CD4-positive, alpha-beta T cell (primary cell): ENCODE measurements around the gene ZNF593. TPM values are rescaled to one million over a fixed set of nuclear protein-coding genes. Genes with fewer than 3 reads are reported as not detected.

Experiments
- ATAC-seq: fragments of 200-7000 bp; cut with Tn5 transposase; one replicate; pipeline ENCODE4 v1.10.0; 2022; ENCODE audit warnings: mild to moderate bottlenecking; ENCODE audit not compliant: poor library complexity
- CTCF ChIA-PET: fragments of 350-600 bp; sonication (Branson Sonifier 250); formaldehyde crosslinking; loops from one replicate; lab custom pipeline; 2021; ENCODE audit warnings: antibody characterized with exemption, inconsistent platforms; lab: Charles Lee
- POLR2A ChIA-PET: fragments of 350-600 bp; sonication (Branson Sonifier 250); formaldehyde crosslinking; loops from one replicate; lab custom pipeline; 2021; ENCODE audit warnings: antibody characterized with exemption, inconsistent platforms; lab: Charles Lee
- DNase-seq, 14 experiments: peaks; one replicate each; pipeline ENCODE4 v3.0.0-alpha.2; 2013 to 2020; ENCODE audit warnings: mixed read lengths in 2 of 14
- H3K27ac ChIP-seq, 2 donors: one replicate each; pipeline versions ENCODE4 v1.5.1 to v1.7.0; 2013; ENCODE audit warnings: low read length in 2 of 2, low read depth in 1 of 2, mild to moderate bottlenecking in 1 of 2
- H3K27me3 ChIP-seq, 2 experiments: 1 replicate in 1 of 2; 2 replicates in 1 of 2; pipeline versions ENCODE4 v1.6.1 to v1.7.0; 2013; ENCODE audit warnings: low read length in 2 of 2, control low read depth in 1 of 2, mild to moderate bottlenecking in 1 of 2, moderate library complexity in 1 of 2; ENCODE audit not compliant: insufficient read depth in 2 of 2, control insufficient read depth in 1 of 2
- H3K36me3 ChIP-seq: one replicate; pipeline ENCODE4 v1.6.1; 2013; ENCODE audit warnings: low read length, control low read depth; ENCODE audit not compliant: insufficient read depth
- H3K4me1 ChIP-seq: one replicate; pipeline ENCODE4 v1.6.1; 2013; ENCODE audit warnings: low read length, control low read depth; ENCODE audit not compliant: insufficient read depth
- H3K4me3 ChIP-seq: one replicate; pipeline ENCODE4 v1.5.1; 2013; ENCODE audit warnings: mild to moderate bottlenecking, low read length, moderate library complexity
- H3K9me3 ChIP-seq, 2 experiments: 1 replicate in 1 of 2; 2 replicates in 1 of 2; pipeline versions ENCODE4 v1.6.1 to v1.7.0; 2013; ENCODE audit warnings: low read length in 2 of 2, mild to moderate bottlenecking in 2 of 2, control low read depth in 1 of 2, moderate library complexity in 1 of 2; ENCODE audit not compliant: control insufficient read depth in 1 of 2, insufficient read depth in 1 of 2
- H3K27ac Mint-ChIP-seq: one replicate; pipeline ENCODE4 v1.8.0; 2020; ENCODE audit warnings: mixed read lengths
- H3K27me3 Mint-ChIP-seq: one replicate; pipeline ENCODE4 v1.8.0; 2021; ENCODE audit warnings: mixed read lengths
- H3K36me3 Mint-ChIP-seq: one replicate; pipeline ENCODE4 v1.8.0; 2021; ENCODE audit warnings: low read depth, mixed read lengths
- H3K4me1 Mint-ChIP-seq: one replicate; pipeline ENCODE4 v1.8.0; 2021; ENCODE audit warnings: low read depth, mixed read lengths
- H3K4me3 Mint-ChIP-seq: one replicate; pipeline ENCODE4 v1.8.0; 2020; ENCODE audit warnings: mild to moderate bottlenecking, mixed read lengths
- H3K9me3 Mint-ChIP-seq: one replicate; pipeline ENCODE4 v1.8.0; 2020; ENCODE audit warnings: mixed read lengths
- intact Hi-C, 2 experiments: fragments of 100-400 bp; cut with DNase I in 1 of 2; cut with micrococcal nuclease in 1 of 2; formaldehyde crosslinking; loops; one replicate each; pipeline versions ENCODE4 v1.15.1 to v1.9.0; 2023 to 2025; cut with DNase I, micrococcal nuclease
- total RNA-seq, 174 experiments: library from RNA in 2 of 174; stranded (reverse) in 2 of 174; gene quantifications; one replicate each; pipeline ENCODE4 v1.2.3 and lab custom pipeline; 2021 to 2026
- TF ChIP-seq, protein P1 (sequence below): fragments of 200-600 bp; IDR thresholded peaks from one replicate; pipeline ENCODE4 v1.8.0; 2022; ENCODE audit warnings: antibody characterized with exemption, mild to moderate bottlenecking

The ZNF593 gene
- total RNA-seq, 2 experiments from 2014 or later = 5.0 to 6.6 TPM

DNA sequence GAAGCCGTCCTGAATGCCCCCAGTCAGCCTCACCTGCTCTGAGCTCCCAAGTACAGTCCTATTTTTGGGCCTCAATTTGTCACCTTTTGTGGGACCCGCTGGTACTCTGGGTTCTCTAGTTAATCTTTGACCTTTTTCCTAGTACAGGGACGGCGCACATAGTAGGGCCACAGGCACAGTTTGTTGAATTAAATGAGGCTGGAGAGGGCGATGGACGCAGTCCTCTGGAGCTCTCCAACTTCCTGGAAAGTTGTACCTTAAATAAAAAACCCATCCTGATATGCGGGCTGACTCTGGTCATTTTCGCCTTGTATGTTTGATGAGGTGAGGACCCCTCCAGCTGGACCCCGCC is 6.0 kb upstream of the ZNF593 start:
- H3K36me3 Mint-ChIP-seq = no peaks in the 10 kb centered on the region
- no peak for ATAC-seq
- Histone ChIP-seq H3K27ac (no peak overlapping the region), H3K36me3 (no peaks in the 10 kb centered on the region), H3K4me1 (peaks cover 26% of the 10 kb centered on the region), H3K4me3 (peak overlapping the region; percentile 43), H3K27me3 (peaks cover 23 to 34% of the 10 kb centered on the region in 2 experiments), H3K9me3 (no peaks in the 10 kb centered on the region)
- DNase-seq = no peak
- H3K9me3 Mint-ChIP-seq = no peaks in the 10 kb centered on the region
- no peak overlapping the region for H3K27ac Mint-ChIP-seq
- H3K4me3 Mint-ChIP-seq = peak overlapping the region; percentile 34
- ChIA-PET CTCF (interaction anchor here (0.9 kb wide), 1 partner anchor 70 kb away, joined by 4 read pairs; the partner anchor contains the start of gene CEP85), POLR2A (no interaction called here)
- TF ChIP-seq, protein P1, sequence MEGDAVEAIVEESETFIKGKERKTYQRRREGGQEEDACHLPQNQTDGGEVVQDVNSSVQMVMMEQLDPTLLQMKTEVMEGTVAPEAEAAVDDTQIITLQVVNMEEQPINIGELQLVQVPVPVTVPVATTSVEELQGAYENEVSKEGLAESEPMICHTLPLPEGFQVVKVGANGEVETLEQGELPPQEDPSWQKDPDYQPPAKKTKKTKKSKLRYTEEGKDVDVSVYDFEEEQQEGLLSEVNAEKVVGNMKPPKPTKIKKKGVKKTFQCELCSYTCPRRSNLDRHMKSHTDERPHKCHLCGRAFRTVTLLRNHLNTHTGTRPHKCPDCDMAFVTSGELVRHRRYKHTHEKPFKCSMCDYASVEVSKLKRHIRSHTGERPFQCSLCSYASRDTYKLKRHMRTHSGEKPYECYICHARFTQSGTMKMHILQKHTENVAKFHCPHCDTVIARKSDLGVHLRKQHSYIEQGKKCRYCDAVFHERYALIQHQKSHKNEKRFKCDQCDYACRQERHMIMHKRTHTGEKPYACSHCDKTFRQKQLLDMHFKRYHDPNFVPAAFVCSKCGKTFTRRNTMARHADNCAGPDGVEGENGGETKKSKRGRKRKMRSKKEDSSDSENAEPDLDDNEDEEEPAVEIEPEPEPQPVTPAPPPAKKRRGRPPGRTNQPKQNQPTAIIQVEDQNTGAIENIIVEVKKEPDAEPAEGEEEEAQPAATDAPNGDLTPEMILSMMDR = no peak
- intact Hi-C loops = loop anchor here in 1 of 2 experiments (1.0 to 10.0 kb wide), 4 partner anchors 58 to 231 kb away; no protein-coding TSS in a partner anchor
- peaks cover 25% of the 10 kb centered on the region for H3K27me3 Mint-ChIP-seq
- peaks cover 5% of the 10 kb centered on the region for H3K4me1 Mint-ChIP-seq

DNA sequence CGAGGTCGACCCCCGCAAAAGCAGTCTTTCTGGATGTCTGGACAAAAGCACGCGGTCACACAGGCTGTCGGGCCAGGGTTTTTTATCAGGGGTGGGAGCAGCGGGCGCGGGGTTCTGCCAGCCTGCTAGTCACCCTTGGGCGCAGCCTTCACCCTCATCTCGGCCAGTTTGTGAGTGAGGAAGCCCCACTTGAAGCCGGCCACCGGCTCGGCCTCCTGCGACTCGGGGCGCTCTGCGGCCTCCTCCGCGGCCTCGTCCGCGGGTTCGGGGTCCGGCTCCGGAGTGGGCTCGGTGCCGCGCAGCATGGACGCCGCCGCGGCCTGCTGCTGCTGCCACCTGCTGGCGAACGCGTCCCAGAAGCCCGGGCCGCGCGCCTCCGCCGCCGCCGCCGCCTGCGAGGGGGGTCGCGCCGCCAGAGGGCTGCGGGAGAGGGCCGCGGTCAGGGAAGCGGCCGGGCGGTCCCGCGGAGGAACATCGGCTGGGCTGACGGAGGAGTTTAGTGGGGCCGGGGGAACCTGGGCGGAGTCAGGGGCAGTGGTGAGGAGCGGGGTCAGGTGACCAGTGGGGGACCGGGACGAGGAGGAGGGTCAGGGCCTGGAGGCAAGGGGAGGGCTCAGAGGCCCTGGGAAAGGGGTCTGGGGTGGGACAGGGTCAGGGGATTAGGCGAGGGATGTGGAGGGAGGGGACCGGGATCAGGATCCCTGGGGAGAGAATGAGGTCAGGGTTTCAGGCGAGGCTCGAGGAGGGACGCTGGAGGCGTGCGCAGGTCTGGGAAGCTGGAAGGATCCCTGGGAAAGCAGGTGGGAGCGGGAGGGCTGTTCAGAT is 5.5 kb upstream of the ZNF593 start:
- TF ChIP-seq, protein P1 = peak; percentile 48
- no peaks in the 10 kb centered on the region for H3K36me3 ChIP-seq
- Mint-ChIP-seq H3K27me3 (peaks cover 21% of the 10 kb centered on the region), H3K36me3 (no peaks in the 10 kb centered on the region), H3K4me3 (peak overlapping the region; percentile 34), H3K4me1 (peaks cover 5% of the 10 kb centered on the region), H3K9me3 (no peaks in the 10 kb centered on the region), H3K27ac (no peak overlapping the region)
- DNase-seq = peak in 13 of 14 experiments; percentile 27 to 78 (median 44)
- peak; percentile 74 for ATAC-seq
- no peaks in the 10 kb centered on the region for H3K9me3 ChIP-seq
- H3K27me3 ChIP-seq = peaks cover 23 to 31% of the 10 kb centered on the region in 2 experiments
- intact Hi-C loops = loop anchor here in 1 of 2 experiments (1.0 to 10.0 kb wide), 4 partner anchors 59 to 231 kb away; no protein-coding TSS in a partner anchor
- H3K4me3 ChIP-seq = peak overlapping the region; percentile 43
- POLR2A ChIA-PET = interaction anchor here (1.1 kb wide), 1 partner anchor 19 kb away, joined by 3 read pairs; no protein-coding TSS in a partner anchor
- CTCF ChIA-PET = interaction anchor here (0.9 kb wide), 1 partner anchor 70 kb away, joined by 4 read pairs; the partner anchor contains the start of gene CEP85
- no peak overlapping the region for H3K27ac ChIP-seq
- peaks cover 27% of the 10 kb centered on the region for H3K4me1 ChIP-seq

DNA sequence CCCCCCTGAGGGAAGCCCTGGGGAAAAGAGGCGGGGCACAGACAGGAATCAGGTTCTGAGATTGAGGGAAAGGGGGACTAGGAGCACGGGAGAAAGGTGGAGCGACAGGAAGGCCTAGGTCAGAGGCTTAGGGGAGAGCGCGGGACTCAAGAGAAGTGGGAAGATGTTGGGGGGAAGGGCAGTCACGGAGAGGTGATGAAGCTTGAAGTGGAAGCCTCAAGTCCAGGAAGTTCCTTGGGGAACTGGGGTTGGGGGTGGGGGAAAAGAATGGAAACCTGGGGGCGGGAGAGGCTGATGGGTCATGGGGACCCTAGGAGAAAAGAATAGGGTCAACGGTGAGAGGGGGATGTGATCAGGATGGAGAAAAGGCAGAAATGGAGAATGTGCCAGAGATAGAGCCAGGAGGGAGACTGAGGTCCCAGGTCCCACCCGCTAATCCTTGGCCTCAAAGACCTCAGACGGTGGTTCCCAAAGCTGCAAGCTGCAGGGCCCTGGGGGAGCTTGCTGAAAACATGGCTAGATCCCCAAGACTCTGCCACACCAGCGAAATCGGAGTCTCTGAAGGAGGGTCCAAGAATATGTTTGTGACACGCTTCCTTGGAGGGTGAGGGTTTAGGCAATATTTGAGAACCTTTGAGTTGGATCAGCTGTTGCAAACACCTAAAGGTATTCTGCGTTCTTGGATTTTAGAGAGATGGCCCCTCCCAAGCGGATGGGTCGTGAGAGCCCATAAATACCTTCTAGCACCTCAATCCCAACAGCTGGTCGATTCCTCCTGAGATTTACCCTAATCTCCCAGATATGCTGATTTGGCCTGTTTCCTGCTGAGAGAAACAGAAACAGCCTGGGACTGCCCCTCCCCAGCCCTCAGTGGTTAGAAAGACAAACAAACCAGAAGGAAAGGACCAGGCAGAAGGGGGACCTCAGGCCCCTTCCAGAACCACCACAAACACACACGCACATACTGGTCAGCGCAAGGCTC is 4.6 kb upstream of the ZNF593 start:
- TF ChIP-seq, protein P1 = no peak
- no peak for DNase-seq
- ATAC-seq = no peak
- H3K27me3 Mint-ChIP-seq = peaks cover 14% of the 10 kb centered on the region
- H3K4me1 Mint-ChIP-seq = peaks cover 7% of the 10 kb centered on the region
- CTCF ChIA-PET = no interaction called here
- Histone ChIP-seq H3K27ac (no peak overlapping the region), H3K9me3 (no peaks in the 10 kb centered on the region), H3K4me1 (peaks cover 36% of the 10 kb centered on the region), H3K27me3 (peaks cover 23 to 25% of the 10 kb centered on the region in 2 experiments), H3K4me3 (no peak overlapping the region), H3K36me3 (no peaks in the 10 kb centered on the region)
- no peaks in the 10 kb centered on the region for H3K36me3 Mint-ChIP-seq
- no peaks in the 10 kb centered on the region for H3K9me3 Mint-ChIP-seq
- POLR2A ChIA-PET = interaction anchor here (0.8 to 1.1 kb wide), 2 partner anchors 20 to 39 kb away, joined by 3 read pairs; no protein-coding TSS in a partner anchor
- H3K27ac Mint-ChIP-seq = no peak overlapping the region
- intact Hi-C loops = loop anchor here in 1 of 2 experiments (1.0 to 10.0 kb wide), 5 partner anchors 60 to 230 kb away; no protein-coding TSS in a partner anchor
- H3K4me3 Mint-ChIP-seq = peak overlapping the region; percentile 25
